ENCODE measurements around the gene RGS9BP. TPM values are rescaled to one million over a fixed set of nuclear protein-coding genes. Genes with fewer than 3 reads are reported as not detected.

RGS9BP gene, protein sequence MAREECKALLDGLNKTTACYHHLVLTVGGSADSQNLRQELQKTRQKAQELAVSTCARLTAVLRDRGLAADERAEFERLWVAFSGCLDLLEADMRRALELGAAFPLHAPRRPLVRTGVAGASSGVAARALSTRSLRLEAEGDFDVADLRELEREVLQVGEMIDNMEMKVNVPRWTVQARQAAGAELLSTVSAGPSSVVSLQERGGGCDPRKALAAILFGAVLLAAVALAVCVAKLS
- total RNA-seq (3.1 and 4.0 TPM in 2 replicates), polyA plus RNA-seq (2.1 and 3.0 TPM in 2 replicates)

DNA sequence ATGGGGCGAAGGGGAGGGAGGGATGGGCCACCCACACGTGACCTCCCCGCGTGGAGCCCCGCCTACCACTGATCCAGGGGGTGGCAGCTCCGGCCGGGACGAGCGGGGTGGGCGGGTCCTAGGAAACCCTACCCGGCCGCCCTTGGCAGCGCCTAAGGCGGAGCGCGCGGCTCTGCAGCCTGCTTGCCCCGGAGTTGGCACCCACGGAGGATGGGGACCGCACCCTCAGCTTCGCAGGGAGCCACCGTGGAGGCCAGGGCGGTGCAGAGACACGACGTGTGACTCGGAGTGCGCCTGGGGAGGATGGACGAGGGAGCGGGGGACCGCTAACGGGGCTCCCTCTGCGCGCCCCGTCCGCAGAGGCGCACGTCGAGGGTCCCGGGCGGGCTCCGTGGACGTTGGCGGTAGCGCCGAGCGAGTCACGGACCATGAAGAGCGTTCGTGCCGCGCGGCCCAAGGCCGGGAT is at the start of gene RGS9BP:
TSS of gene RGS9BP (plus strand) at position 129 of the 466 bp plus-strand sequence. CDS start 416 bp downstream, outside the sequence.
- peak; percentile 84 for DNase-seq (ENCODE audit: low spot score)

DNA sequence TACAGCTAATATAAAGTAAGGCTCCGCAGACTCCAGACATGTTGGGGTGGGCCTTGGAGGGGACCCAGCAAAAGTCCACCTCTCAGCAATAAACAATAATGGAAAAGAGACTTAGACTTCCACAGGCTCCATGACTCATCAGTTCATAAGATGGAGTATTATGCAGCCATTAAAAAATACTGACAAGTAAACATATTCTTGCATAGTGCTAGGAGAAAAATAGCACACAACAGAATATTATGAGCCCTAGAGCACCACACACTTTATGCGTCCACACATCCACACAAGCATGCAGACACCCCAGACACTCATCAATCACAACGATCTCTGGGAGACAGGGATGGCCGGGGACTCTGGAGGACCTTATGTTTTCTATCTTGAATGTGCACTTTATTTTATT is 48.7 kb upstream of the RGS9BP start:
- no peaks in the 10 kb centered on the region for H3K9me2 ChIP-seq (replicated peaks; ENCODE audit: insufficient read depth)
- no peak for DNase-seq (ENCODE audit: low spot score)
- H3K4me2 ChIP-seq: no peak overlapping the region
- 98% methylated on average over 4 of the region's 4 CpGs for WGBS (ENCODE audit: low lambda C conversion rate, missing lambda C conversion rate)
- no peak overlapping the region for H3K27ac ChIP-seq
- H3K79me2 ChIP-seq: no peaks in the 10 kb centered on the region
- H4K20me1 ChIP-seq (ENCODE audit: insufficient read depth, poor library complexity, severe bottlenecking): no peaks in the 10 kb centered on the region
- no peaks in the 10 kb centered on the region for H3K4me1 ChIP-seq (ENCODE audit: insufficient read depth)
- no peaks in the 10 kb centered on the region for H3K9me3 ChIP-seq (ENCODE audit: low read depth)
- no peaks in the 10 kb centered on the region for H3K36me3 ChIP-seq (replicated peaks; ENCODE audit: insufficient read depth, low read depth)
- H3K4me3 ChIP-seq: no peak overlapping the region
- TF ChIP-seq CTCF (IDR thresholded peaks at IDR 0.05; ENCODE audit: poor library complexity) (no peak), EZH2phosphoT487 (IDR thresholded peaks at IDR 0.05; ENCODE audit: low read depth, severe bottlenecking, unreplicated experiment) (no peak), EZH2 (IDR thresholded peaks at IDR 0.05; ENCODE audit: borderline replicate concordance) (no peak)
- H3K27me3 ChIP-seq: no peaks in the 10 kb centered on the region
- H2AFZ ChIP-seq: no peak overlapping the region

More for the DNA sequence above, at the start of gene RGS9BP:
- Histone ChIP-seq H4K20me1 (ENCODE audit: insufficient read depth, poor library complexity, severe bottlenecking) (peaks cover 12% of the 10 kb centered on the region), H3K36me3 (replicated peaks; ENCODE audit: insufficient read depth, low read depth) (no peaks in the 10 kb centered on the region), H3K27ac (peak within 1 kb of the TSS; percentile 81), H3K9me3 (ENCODE audit: low read depth) (no peaks in the 10 kb centered on the region), H3K4me3 (peak within 1 kb of the TSS; percentile 94), H3K79me2 (peaks cover 40% of the 10 kb centered on the region), H3K27me3 (peaks cover 9% of the 10 kb centered on the region), H2AFZ (peak within 1 kb of the TSS; percentile 89), H3K4me1 (ENCODE audit: insufficient read depth) (peaks cover 17% of the 10 kb centered on the region), H3K9me2 (replicated peaks; ENCODE audit: insufficient read depth) (no peaks in the 10 kb centered on the region), H3K4me2 (peak within 1 kb of the TSS; percentile 93)
- 12% methylated on average over 39 of the region's 53 CpGs for WGBS (ENCODE audit: low lambda C conversion rate, missing lambda C conversion rate)
- no peak for TF ChIP-seq EZH2phosphoT487 (IDR thresholded peaks at IDR 0.05; ENCODE audit: low read depth, severe bottlenecking, unreplicated experiment)
- TF ChIP-seq EZH2 (IDR thresholded peaks at IDR 0.05; ENCODE audit: borderline replicate concordance): no peak

DNA sequence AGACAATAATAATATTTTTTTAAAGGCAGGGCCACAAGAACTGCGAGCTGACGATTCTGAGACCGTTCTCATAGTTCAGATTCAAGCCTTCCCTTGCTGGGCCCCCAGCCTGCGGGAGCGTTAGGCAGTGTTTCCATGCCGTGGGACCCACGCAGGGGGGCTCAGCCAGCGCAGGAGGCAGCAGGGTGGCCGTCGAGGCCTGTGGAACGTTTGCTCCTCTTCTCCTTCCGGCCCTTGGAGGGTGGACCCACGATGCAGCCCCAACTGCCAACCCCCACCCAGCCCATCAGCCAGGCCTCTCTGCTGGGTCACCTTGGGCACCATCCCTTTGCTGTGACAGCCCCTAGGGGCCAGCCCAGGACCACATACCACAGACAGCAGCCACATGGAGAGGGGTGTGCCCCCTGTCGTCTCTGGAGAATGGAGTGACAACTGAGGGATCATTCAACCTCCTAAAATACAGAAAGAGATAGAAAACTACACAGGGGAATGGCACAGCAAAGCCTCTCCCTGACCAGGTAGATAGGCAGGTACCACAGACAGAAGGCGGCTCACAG is 47.9 kb upstream of the RGS9BP start:
- no peaks in the 10 kb centered on the region for H3K36me3 ChIP-seq (replicated peaks; ENCODE audit: insufficient read depth, low read depth)
- WGBS (ENCODE audit: low lambda C conversion rate, missing lambda C conversion rate): 93% methylated on average over 15 of the region's 15 CpGs

More for the DNA sequence above, 47.9 kb upstream of the RGS9BP start:
- Histone ChIP-seq H2AFZ (no peak overlapping the region), H3K27me3 (no peaks in the 10 kb centered on the region), H3K9me2 (replicated peaks; ENCODE audit: insufficient read depth) (no peaks in the 10 kb centered on the region), H3K4me1 (ENCODE audit: insufficient read depth) (no peaks in the 10 kb centered on the region), H3K27ac (no peak overlapping the region), H3K4me3 (no peak overlapping the region), H3K9me3 (ENCODE audit: low read depth) (no peaks in the 10 kb centered on the region), H3K4me2 (no peak overlapping the region), H4K20me1 (ENCODE audit: insufficient read depth, poor library complexity, severe bottlenecking) (no peaks in the 10 kb centered on the region), H3K79me2 (no peaks in the 10 kb centered on the region)
- no peak for DNase-seq (ENCODE audit: low spot score)
- TF ChIP-seq CTCF (IDR thresholded peaks at IDR 0.05; ENCODE audit: poor library complexity) (no peak), EZH2phosphoT487 (IDR thresholded peaks at IDR 0.05; ENCODE audit: low read depth, severe bottlenecking, unreplicated experiment) (no peak), EZH2 (IDR thresholded peaks at IDR 0.05; ENCODE audit: borderline replicate concordance) (no peak)
